Heart right ventricle (tissue), 16 donors: ENCODE results near the gene MIA3. TPM values are rescaled to one million over a fixed set of nuclear protein-coding genes. Genes with fewer than 3 reads are reported as not detected.

Source experiments
- ATAC-seq, 8 donors: fragments of 200-7000 bp; cut with Tn5 transposase; one replicate each; pipeline ENCODE4 v1.9.1; 2020; ENCODE audit warnings: mild to moderate bottlenecking in 8 of 8, moderate library complexity in 8 of 8, moderate number of reproducible peaks in 1 of 8
- DNase-seq, 2 donors: peaks; one replicate each; pipeline ENCODE4 v3.0.0-alpha.2; 2020
- H3K27ac ChIP-seq, 10 donors: fragments of 200-600 bp; sonication (generic) in 2 of 10; one replicate each; pipeline versions ENCODE4 v1.5.0 to v1.8.0; 2020 to 2022; ENCODE audit warnings: mild to moderate bottlenecking in 3 of 10
- H3K27me3 ChIP-seq, 7 donors: fragments of 200-600 bp; one replicate each; pipeline ENCODE4 v1.8.0; 2021 to 2022; ENCODE audit warnings: mild to moderate bottlenecking in 2 of 7
- H3K36me3 ChIP-seq, 9 donors: fragments of 200-600 bp; sonication (generic) in 1 of 9; one replicate each; pipeline versions ENCODE4 v1.5.0 to v1.8.0; 2020 to 2022; ENCODE audit warnings: mild to moderate bottlenecking in 2 of 9
- H3K4me1 ChIP-seq, 9 donors: fragments of 200-600 bp; sonication (generic) in 1 of 9; one replicate each; pipeline versions ENCODE4 v1.5.0 to v1.8.0; 2020 to 2022; ENCODE audit warnings: mild to moderate bottlenecking in 4 of 9
- H3K4me3 ChIP-seq, 10 donors: fragments of 200-600 bp; sonication (generic) in 2 of 10; one replicate each; pipeline versions ENCODE4 v1.5.0 to v1.8.0; 2020 to 2022; ENCODE audit warnings: mild to moderate bottlenecking in 7 of 10, moderate library complexity in 2 of 10
- H3K9me3 ChIP-seq, 11 donors: fragments of 200-600 bp in 10 of 11; sonication (generic) in 2 of 11; one replicate each; pipeline versions ENCODE4 v1.5.0 to v1.8.0; 2013 to 2022; ENCODE audit warnings: mild to moderate bottlenecking in 2 of 11, control low read depth in 1 of 11, moderate library complexity in 1 of 11
- CTCF ChIP-seq, 9 donors: fragments of 200-600 bp; sonication (generic) in 2 of 9; IDR thresholded peaks; one replicate each; pipeline versions ENCODE4 v1.5.0 to v1.8.0; 2021 to 2022; ENCODE audit warnings: antibody characterized with exemption in 9 of 9, mild to moderate bottlenecking in 5 of 9, moderate library complexity in 1 of 9
- WGBS, 2 donors: extraction: QIAGEN DNeasy Blood & Tissue Kit; methylation state at CpG; one replicate each; pipeline ENCODE4 v1.1.7; 2013; ENCODE audit warnings: inconsistent platforms in 1 of 2; 5-methylcytosine and 5-hydroxymethylcytosine counted together
- intact Hi-C, 10 donors: fragments of 100-400 bp; cut with DNase I; formaldehyde crosslinking; loops; one replicate each; pipeline versions ENCODE4 v1.11.1 to v1.14.2; 2022
- polyA plus RNA-seq, 2 donors: library from polyadenylated mRNA; stranded (reverse); fragments of 200-250 nt; gene quantifications; one replicate each; pipeline ENCODE4 v1.2.3, GENCODE V29; 2013
- total RNA-seq, 10 donors: library from RNA; stranded (reverse); fragmentation: NEBNext Ultra II Directional in 3 of 10; extraction: Animal tissue kit (Norgen Biotek cat#: 25700) in 3 of 10; gene quantifications; one replicate each; pipeline versions ENCODE4 v1.2.1 to v1.2.4, GENCODE V29; 2021 to 2023
- donor health status: Arrhythmogenic right ventricular cardiomyopathy.
- donor health status: ischemic (EF 13 %, LVEDD 7.1; RV severe dilation, severe dysfunction).
- donor health status: healthy with polysubstance abuse.
- donor health status: DM: no; HTN: yes; CAD: no.
- donor health status: DM: no; HTN: no; CAD: no.
- donor health status: ischemic (EF 25% LVEDD 6.9; RV normal size, moderate dysfunction).
- donor health status: ischemic (EF 25% LVEDD 5.7; RV mildly dilated, moderate dysfunction).
- donor health status: healthy.
- donor health status: DM: yes; HTN: yes; CAD: no.
- donor health status: Ischemic cardiomyopathy.
- donor health status: ischemic (EF 35%, LVEDD 5.7; RV mildly dilated, moderate dysfunction).
- donor health status: nonischemic (EF 11% LVEDD 7.7; RV severe dilation, severe dysfunction).
- donor health status: DM: yes; HTN: yes; CAD: no.
- donor health status: PGD.
- donor health status: ischemic (EF 29% LVEDD 5.4; RV normal size, mild dysfunction).
- donor health status: nonischemic (EF 23%, LVEDD 6.1; RV moderate dilation, normal function).

MIA3 gene
- total and polyA plus RNA-seq, 12 donors = 22.8 to 72.5 (median 56.5) TPM

GRCh38 chr1:222712253-222713090 is 94.6 kb downstream of the MIA3 start, which contains the start of the genes AIDA and BROX:
TSS of gene AIDA (minus strand) at chr1:222712491. CDS start at chr1:222712317, 174 bp downstream.
TSS of gene BROX (plus strand) at chr1:222712564. CDS start at chr1:222715700, 3,136 bp downstream.
- intact Hi-C loops = loop anchor here in 5 of 10 donors (1.0 to 10.0 kb wide), 4 partner anchors 68 to 248 kb away; no protein-coding TSS in a partner anchor
- Histone ChIP-seq H3K4me3 (peak within 1 kb of the TSS; percentile 57 to 97 (median 90)), H3K36me3 (peaks cover 0 to 30% (median 15%) of the 10 kb centered on the region in 9 donors), H3K4me1 (peaks cover 0 to 40% (median 28%) of the 10 kb centered on the region in 9 donors), H3K9me3 (no peaks in the 10 kb centered on the region), H3K27me3 (no peaks in the 10 kb centered on the region), H3K27ac (peak within 1 kb of the TSS; percentile 92 to 99 (median 94))
- peak; percentile 94 to 97 (median 96) for ATAC-seq
- 2 to 6% methylated on average over 50 to 56 of the region's 62 CpGs for WGBS, 2 donors
- DNase-seq = peak; percentile 96 to 97
- no peak for TF ChIP-seq CTCF (IDR thresholded peaks at IDR 0.05)

- 0 to 1% methylated on average over 39 of the region's 39 CpGs for WGBS, 2 donors
- Histone ChIP-seq H3K27ac (peak overlapping the region; percentile 92 to 99 (median 94)), H3K36me3 (peaks cover 0 to 37% (median 17%) of the 10 kb centered on the region in 9 donors), H3K4me3 (peak overlapping the region; percentile 57 to 97 (median 90)), H3K9me3 (no peaks in the 10 kb centered on the region), H3K27me3 (no peaks in the 10 kb centered on the region), H3K4me1 (peaks cover 0 to 40% (median 28%) of the 10 kb centered on the region in 9 donors)
- DNase-seq (peak; percentile 92 to 94), ATAC-seq (peak; percentile 85 to 92 (median 90))
- TF ChIP-seq CTCF (IDR thresholded peaks at IDR 0.05) = no peak
- intact Hi-C loops = loop anchor here in 5 of 10 donors (1.0 to 10.0 kb wide), 4 partner anchors 69 to 249 kb away; no protein-coding TSS in a partner anchor
Observed at GRCh38 chr1:222713091-222713961, 95.4 kb downstream of the MIA3 start.

- H3K4me1 ChIP-seq = peaks cover 0 to 15% (median 11%) of the 10 kb centered on the region in 9 donors
- peaks cover 0 to 67% (median 41%) of the 10 kb centered on the region in 9 donors for H3K36me3 ChIP-seq
Observed at GRCh38 chr1:222716393-222716792, 98.5 kb downstream of the MIA3 start.

More at GRCh38 chr1:222716393-222716792, 98.5 kb downstream of the MIA3 start:
- Histone ChIP-seq H3K27ac (no peak overlapping the region), H3K9me3 (no peaks in the 10 kb centered on the region), H3K27me3 (no peaks in the 10 kb centered on the region), H3K4me3 (no peak overlapping the region)
- intact Hi-C loops = loop anchor here in 3 of 10 donors (10.0 kb wide), 2 partner anchors 72 to 252 kb away; no protein-coding TSS in a partner anchor
- ATAC-seq = no peak
- 99 to 100% methylated on average over 2 of the region's 2 CpGs for WGBS, 2 donors
- TF ChIP-seq CTCF (IDR thresholded peaks at IDR 0.05) = no peak
- no peak for DNase-seq

Other genes with a start within 250 kb of the MIA3 start
- gene HHIPL2, start 70.0 kb upstream of the MIA3 start, total RNA-seq = under 1 TPM in 1 of 10 donors, not detected in 9; 0.13 TPM
- under 1 TPM in 1 of 2 donors, not detected in 1; 0.03 TPM for gene HHIPL2, start 70.0 kb upstream of the MIA3 start, polyA plus RNA-seq
- 1 to 10 TPM; 1.3 to 3.3 (median 1.8) TPM for gene TAF1A, start 28.2 kb upstream of the MIA3 start, total RNA-seq
- gene TAF1A, start 28.2 kb upstream of the MIA3 start, polyA plus RNA-seq = 1 to 10 TPM; 1.1 to 1.2 TPM
- 10 to 100 TPM; 37.4 to 68.4 (median 47.0) TPM for gene AIDA, start 94.4 kb downstream of the MIA3 start, total RNA-seq
- gene AIDA, start 94.4 kb downstream of the MIA3 start, polyA plus RNA-seq = 10 to 100 TPM; 29.5 to 37.1 TPM
- gene BROX, start 94.5 kb downstream of the MIA3 start, total RNA-seq = 10 to 100 TPM; 26.5 to 40.5 (median 34.5) TPM
- 10 to 100 TPM in 1 of 2 donors, 1 to 10 TPM in 1; 8.9 to 11.7 TPM for gene BROX, start 94.5 kb downstream of the MIA3 start, polyA plus RNA-seq
- not detected for gene FAM177B, start 119.1 kb downstream of the MIA3 start, total RNA-seq
- gene FAM177B, start 119.1 kb downstream of the MIA3 start, polyA plus RNA-seq = under 1 TPM in 1 of 2 donors, not detected in 1; 0.06 TPM
- 1 to 10 TPM; 3.3 to 7.5 (median 5.7) TPM for gene DISP1, start 196.9 kb downstream of the MIA3 start, total RNA-seq
- gene DISP1, start 196.9 kb downstream of the MIA3 start, polyA plus RNA-seq = 1 to 10 TPM; 3.5 to 3.8 TPM